SJCRH30 (cell line): Measurements from ENCODE around the gene DDX1. TPM values are rescaled to one million over a fixed set of nuclear protein-coding genes. Genes with fewer than 3 reads are reported as not detected.
"Not testable (repeated sequence)": the region's sequence is repeated elsewhere in the genome, so short reads cannot be mapped to it uniquely, and the experiment has no call there.

Source experiments
- DNase-seq, 2 experiments: peaks; one replicate each; pipeline ENCODE4 v3.0.0-alpha.2; 2015 to 2020
- H3K27ac ChIP-seq: fragments of 250-450 bp; sonication (Bioruptor Pico); 2 replicates; pipeline ENCODE4 v1.5.1; 2020; ENCODE audit warnings: mild to moderate bottlenecking, moderate library complexity
- H3K27me3 ChIP-seq: fragments of 250-450 bp; sonication (Bioruptor Pico); 2 replicates; pipeline ENCODE4 v1.5.1; 2020; ENCODE audit warnings: mild to moderate bottlenecking, moderate library complexity
- H3K36me3 ChIP-seq: fragments of 250-450 bp; sonication (Bioruptor Pico); 2 replicates; pipeline ENCODE4 v1.5.1; 2020; ENCODE audit warnings: mild to moderate bottlenecking, moderate library complexity
- H3K4me1 ChIP-seq: fragments of 250-450 bp; sonication (Bioruptor Pico); 2 replicates; pipeline ENCODE4 v1.5.1; 2020; ENCODE audit warnings: mild to moderate bottlenecking, moderate library complexity
- H3K4me3 ChIP-seq: fragments of 250-450 bp; sonication (Bioruptor Pico); 2 replicates; pipeline ENCODE4 v1.5.1; 2020; ENCODE audit warnings: mild to moderate bottlenecking, moderate library complexity
- H3K9me3 ChIP-seq: fragments of 250-450 bp; sonication (Bioruptor Pico); replicated peaks from 2 replicates; pipeline ENCODE4 v1.5.1; 2020; ENCODE audit warnings: mild to moderate bottlenecking, moderate library complexity
- total RNA-seq: library from RNA; depleted of rRNA; stranded (reverse); fragments of >200 nt; shearing (Covaris generic); gene quantifications from 2 replicates; pipeline ENCODE4 v1.2.3, GENCODE V29; 2014; rRNA removed

Gene DDX1
- total RNA-seq, 1 experiment from 2014 or later = 139 TPM

DNA sequence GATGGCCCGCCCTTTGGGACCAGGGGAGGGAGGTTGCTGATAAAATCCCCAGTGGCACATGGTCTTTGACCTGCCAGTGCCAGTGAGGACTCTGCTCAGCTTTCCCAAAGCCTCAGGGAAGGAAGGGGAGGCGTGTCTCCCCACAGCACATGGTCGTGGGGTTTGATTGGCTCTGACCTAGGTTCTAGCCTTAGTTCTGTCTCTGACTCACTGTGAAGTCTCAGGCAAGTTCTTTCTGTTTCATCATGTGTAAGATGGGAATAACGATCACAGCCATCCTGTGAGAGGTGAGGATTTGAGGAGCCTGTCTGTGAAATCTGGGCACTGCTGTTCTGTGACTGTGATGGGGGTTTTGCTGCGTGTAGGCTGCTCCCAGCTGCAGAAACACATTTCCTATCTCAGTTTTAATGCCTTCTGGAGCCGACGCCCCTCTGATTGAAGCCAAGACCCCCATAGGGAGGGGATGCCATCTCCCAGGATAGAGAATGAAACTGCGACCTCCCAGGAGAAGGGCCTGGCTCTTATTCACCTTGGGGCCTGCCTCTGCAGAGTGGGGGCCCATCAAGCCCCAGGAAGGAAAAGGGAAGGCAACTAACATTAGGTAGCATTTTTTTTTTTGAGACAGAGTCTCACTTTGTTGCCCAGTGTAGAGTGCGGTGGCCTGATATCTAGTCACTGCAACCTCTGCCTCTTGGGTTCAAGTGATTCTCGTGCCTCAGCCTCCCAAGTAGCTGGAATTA lies 84.0 kb downstream of the DDX1 start:
- Histone ChIP-seq H3K27ac (no peak overlapping the region), H3K9me3 (no peaks in the 10 kb centered on the region), H3K27me3 (no peaks in the 10 kb centered on the region), H3K36me3 (no peaks in the 10 kb centered on the region), H3K4me3 (no peak overlapping the region), H3K4me1 (peaks cover 28% of the 10 kb centered on the region)
- DNase-seq = peak in 1 of 2 experiments; percentile 38

DNA sequence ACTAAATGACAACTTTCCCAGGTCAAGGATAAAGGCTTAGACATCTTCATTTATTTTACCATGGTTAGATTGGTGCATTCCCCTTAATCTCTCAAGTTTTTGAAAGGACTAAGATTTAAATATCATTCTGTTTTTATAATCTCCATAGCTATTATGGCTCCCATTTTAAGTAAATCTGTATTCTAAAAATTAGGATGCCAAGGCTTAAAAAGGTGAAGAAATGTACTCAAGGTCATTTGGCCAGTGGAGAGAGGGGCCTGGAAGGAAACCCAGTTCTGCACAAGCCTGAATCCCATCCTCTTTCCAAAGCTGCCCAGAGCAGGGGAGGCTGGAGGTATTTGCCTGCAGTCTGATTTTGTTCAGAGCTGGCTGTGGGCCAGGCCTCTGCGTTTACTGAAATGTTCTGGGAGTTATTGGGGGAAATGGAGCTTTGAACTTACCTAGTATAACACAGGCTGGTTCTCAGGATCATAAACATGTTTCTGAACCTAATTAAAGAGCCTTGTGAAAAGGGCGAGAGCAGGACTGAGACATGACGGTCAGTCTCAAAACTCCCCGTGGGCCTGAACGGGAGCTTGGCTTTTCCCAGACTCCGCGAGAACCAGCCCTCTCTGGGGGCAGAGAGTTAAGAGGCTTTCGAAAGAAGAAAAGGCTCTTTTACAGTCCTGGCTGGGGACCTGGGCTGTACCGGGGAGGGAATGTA lies 85.6 kb downstream of the DDX1 start:
- DNase-seq = peak; percentile 58 to 73
- H3K36me3 ChIP-seq = no peaks in the 10 kb centered on the region
- H3K9me3 ChIP-seq = no peaks in the 10 kb centered on the region; the same call in 1 of the 2 replicates
- H3K4me1 ChIP-seq = peaks cover 28% of the 10 kb centered on the region
- H3K27ac ChIP-seq = no peak overlapping the region
- H3K27me3 ChIP-seq = no peaks in the 10 kb centered on the region
- H3K4me3 ChIP-seq = peak overlapping the region; percentile 40

DNA sequence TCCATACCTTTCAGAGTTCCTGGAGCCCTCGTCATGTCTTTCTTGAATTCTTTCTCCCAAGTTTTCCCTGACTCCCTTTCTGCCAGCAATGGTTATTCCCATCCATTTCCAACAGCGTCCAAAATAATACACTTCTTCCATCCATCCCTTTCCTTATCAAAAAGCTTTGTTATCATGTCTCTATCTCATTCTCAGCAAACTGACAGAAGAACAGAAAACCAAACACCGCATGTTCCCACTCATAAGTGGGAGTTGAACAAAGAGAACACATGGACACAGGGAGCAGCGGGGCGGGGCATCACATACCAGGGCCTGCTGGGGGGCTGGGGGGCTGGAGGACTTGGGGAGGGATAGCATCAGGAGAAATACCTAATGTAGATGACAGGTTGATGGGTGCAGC lies 86.7 kb downstream of the DDX1 start:
- H3K27me3 ChIP-seq = no peaks in the 10 kb centered on the region
- H3K4me3 ChIP-seq = no peak overlapping the region
- H3K36me3 ChIP-seq = no peaks in the 10 kb centered on the region
- DNase-seq = no peak
- H3K4me1 ChIP-seq = peaks cover 23% of the 10 kb centered on the region
- no peaks in the 10 kb centered on the region; the same call in 1 of the 2 replicates for H3K9me3 ChIP-seq
- H3K27ac ChIP-seq = no peak overlapping the region

DNA sequence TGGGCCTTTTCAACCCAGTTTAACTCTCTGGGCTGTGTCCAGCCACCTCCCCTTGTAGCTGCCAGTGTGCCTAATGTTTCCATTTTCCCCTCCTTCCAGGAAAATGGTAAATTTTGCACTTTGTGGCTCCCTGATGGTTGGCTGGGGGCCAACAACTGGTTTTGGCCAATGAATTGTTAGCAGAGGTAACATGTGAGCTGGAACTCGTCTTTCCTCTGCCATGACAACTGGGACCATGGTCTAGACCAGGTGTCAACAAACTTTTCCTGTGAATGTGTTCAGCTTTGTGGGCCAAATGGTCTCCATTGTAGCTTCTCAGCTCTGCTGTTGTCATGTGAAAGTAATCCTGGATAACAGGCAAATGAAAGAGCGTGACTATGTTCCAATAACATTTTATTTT lies 87.2 kb downstream of the DDX1 start:
- Histone ChIP-seq H3K36me3 (no peaks in the 10 kb centered on the region), H3K27me3 (no peaks in the 10 kb centered on the region), H3K9me3 (no peaks in the 10 kb centered on the region; the same call in 1 of the 2 replicates), H3K27ac (no peak overlapping the region), H3K4me3 (no peak overlapping the region), H3K4me1 (peaks cover 18% of the 10 kb centered on the region)
- no peak for DNase-seq

DNA sequence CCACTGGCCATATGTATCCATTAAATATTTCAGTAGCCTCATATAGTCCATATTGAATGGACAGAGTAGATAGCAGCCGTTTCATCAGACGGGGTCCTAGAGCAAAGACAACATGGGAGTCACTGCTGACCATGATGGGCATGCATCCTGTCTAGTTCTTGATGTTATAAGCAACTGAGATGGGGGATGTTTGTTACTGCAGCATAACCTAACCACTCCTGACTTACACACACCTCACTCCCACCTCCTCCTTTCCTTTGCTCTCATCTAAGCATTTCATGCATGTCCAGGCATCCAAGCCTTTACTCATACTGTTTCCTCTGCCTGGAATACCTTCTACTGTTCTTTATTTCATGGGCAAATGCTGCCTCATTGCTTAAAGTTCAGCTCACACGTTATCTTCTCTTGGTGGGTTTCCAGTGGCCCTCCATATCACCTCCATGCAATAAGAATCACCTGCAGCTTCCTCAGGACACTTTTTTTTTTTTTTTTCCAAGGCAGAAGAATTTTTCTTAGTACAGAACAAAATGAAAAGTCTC lies 87.8 kb downstream of the DDX1 start:
- Histone ChIP-seq H3K4me3 (no peak overlapping the region), H3K36me3 (no peaks in the 10 kb centered on the region), H3K4me1 (peaks cover 12% of the 10 kb centered on the region), H3K27me3 (no peaks in the 10 kb centered on the region), H3K9me3 (no peaks in the 10 kb centered on the region; the same call in 1 of the 2 replicates), H3K27ac (no peak overlapping the region)
- no peak for DNase-seq

DNA sequence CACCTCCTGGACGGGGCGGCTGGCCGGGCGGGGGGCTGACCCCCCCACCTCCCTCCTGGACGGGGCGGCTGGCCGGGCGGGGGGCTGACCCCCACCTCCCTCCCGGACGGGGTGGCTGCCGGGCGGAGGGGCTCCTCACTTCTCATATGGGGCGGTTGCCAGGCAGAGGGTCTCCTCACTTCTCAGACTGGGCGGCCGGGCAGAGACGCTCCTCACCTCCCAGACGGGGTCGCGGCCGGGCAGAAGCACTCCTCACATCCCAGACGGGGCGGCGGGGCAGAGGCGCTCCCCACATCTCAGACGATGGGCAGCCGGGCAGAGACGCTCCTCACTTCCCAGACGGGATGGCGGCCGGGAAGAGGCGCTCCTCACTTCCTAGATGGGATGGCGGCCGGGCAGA lies 88.5 kb downstream of the DDX1 start:
- not testable (repeated sequence) for H3K9me3 ChIP-seq, H3K4me3 ChIP-seq, H3K27me3 ChIP-seq, H3K27ac ChIP-seq, H3K4me1 ChIP-seq, DNase-seq, H3K36me3 ChIP-seq

Other genes starting within 250 kb of the DDX1 start
- gene NBAS, start 30.5 kb upstream of the DDX1 start, total RNA-seq = 44.2 and 44.5 TPM in 2 replicates